Measurements from ENCODE around the gene GRIN3A. TPM values are rescaled to one million over a fixed set of nuclear protein-coding genes. Genes with fewer than 3 reads are reported as not detected.

Gene GRIN3A
- total and polyA plus RNA-seq, 7 donors = under 0.01 to 1.2 (median 0.25) TPM; not detected in 1

- Histone ChIP-seq H3K27ac (no peak overlapping the region), H3K4me3 (peak overlapping the region in 3 of 4 donors; percentile 26 to 47 (median 37)), H3K27me3 (peaks cover 20 to 58% (median 30%) of the 10 kb centered on the region in 3 donors), H3K4me1 (peaks cover 0 to 18% (median 17%) of the 10 kb centered on the region in 4 donors), H3K36me3 (no peaks in the 10 kb centered on the region), H3K9me3 (no peaks in the 10 kb centered on the region)
- WGBS, 2 donors = 4 to 6% methylated on average over 78 of the region's 78 CpGs
- intact Hi-C loops (cut with DNase I) = no loop called here
- DNase-seq = no peak
- TF ChIP-seq EP300 (IDR thresholded peaks at IDR 0.05) (no peak), POLR2A (IDR thresholded peaks at IDR 0.05) (no peak), CTCF (IDR thresholded peaks at IDR 0.05) (no peak), POLR2AphosphoS5 (IDR thresholded peaks at IDR 0.05) (no peak)
Observed at GRCh38 chr9:101737705-101738565, 512 bp downstream of the GRIN3A start.

GRCh38 chr9:101737165-101737704 is 1.2 kb downstream of the GRIN3A start:
- intact Hi-C loops (cut with DNase I) = no loop called here
- TF ChIP-seq CTCF (IDR thresholded peaks at IDR 0.05) = no peak
- TF ChIP-seq EP300 (IDR thresholded peaks at IDR 0.05) = no peak
- TF ChIP-seq POLR2AphosphoS5 (IDR thresholded peaks at IDR 0.05) = no peak
- no peak for TF ChIP-seq POLR2A (IDR thresholded peaks at IDR 0.05)
- Histone ChIP-seq H3K4me1 (peaks cover 0 to 18% (median 17%) of the 10 kb centered on the region in 4 donors), H3K27me3 (peaks cover 20 to 58% (median 30%) of the 10 kb centered on the region in 3 donors), H3K4me3 (peak overlapping the region in 2 of 4 donors; percentile 37 to 47), H3K27ac (no peak overlapping the region), H3K9me3 (no peaks in the 10 kb centered on the region), H3K36me3 (no peaks in the 10 kb centered on the region)
- WGBS, 2 donors = 20 to 21% methylated on average over 32 of the region's 32 CpGs
- no peak for DNase-seq

GRCh38 chr9:101736717-101737116 is 1.7 kb downstream of the GRIN3A start:
- H3K27ac ChIP-seq = no peak overlapping the region
- intact Hi-C loops (cut with DNase I) = no loop called here
- H3K4me3 ChIP-seq = no peak overlapping the region
- DNase-seq = no peak
- WGBS, 2 donors = 12 to 17% methylated on average over 14 of the region's 14 CpGs
- TF ChIP-seq EP300 (IDR thresholded peaks at IDR 0.05) (no peak), CTCF (IDR thresholded peaks at IDR 0.05) (no peak), POLR2A (IDR thresholded peaks at IDR 0.05) (no peak), POLR2AphosphoS5 (IDR thresholded peaks at IDR 0.05) (no peak)
- H3K4me1 ChIP-seq = peaks cover 0 to 18% (median 17%) of the 10 kb centered on the region in 4 donors
- H3K9me3 ChIP-seq = no peaks in the 10 kb centered on the region
- no peaks in the 10 kb centered on the region for H3K36me3 ChIP-seq
- H3K27me3 ChIP-seq = peaks cover 20 to 58% (median 30%) of the 10 kb centered on the region in 3 donors

GRCh38 chr9:101731429-101731828 is 7.0 kb downstream of the GRIN3A start:
- no peak for DNase-seq
- WGBS, 2 donors = 46 to 92% methylated on average over 1 of the region's 1 CpG
- intact Hi-C loops (cut with DNase I) = no loop called here
- Histone ChIP-seq H3K36me3 (no peaks in the 10 kb centered on the region), H3K27me3 (peaks cover 0 to 14% (median 4%) of the 10 kb centered on the region in 3 donors), H3K27ac (no peak overlapping the region), H3K4me3 (no peak overlapping the region), H3K4me1 (no peaks in the 10 kb centered on the region), H3K9me3 (no peaks in the 10 kb centered on the region)
- TF ChIP-seq EP300 (IDR thresholded peaks at IDR 0.05) (no peak), POLR2A (IDR thresholded peaks at IDR 0.05) (no peak), CTCF (IDR thresholded peaks at IDR 0.05) (no peak)
